T1000 (cell line): ENCODE data around the gene KRT37.

ENCODE experiments used
- DNase-seq: peaks from one replicate; lab custom pipeline; 2025; ENCODE audit warnings: mixed read lengths; lab: John Stamatoyannopoulos, UW

KRT37 gene

DNA sequence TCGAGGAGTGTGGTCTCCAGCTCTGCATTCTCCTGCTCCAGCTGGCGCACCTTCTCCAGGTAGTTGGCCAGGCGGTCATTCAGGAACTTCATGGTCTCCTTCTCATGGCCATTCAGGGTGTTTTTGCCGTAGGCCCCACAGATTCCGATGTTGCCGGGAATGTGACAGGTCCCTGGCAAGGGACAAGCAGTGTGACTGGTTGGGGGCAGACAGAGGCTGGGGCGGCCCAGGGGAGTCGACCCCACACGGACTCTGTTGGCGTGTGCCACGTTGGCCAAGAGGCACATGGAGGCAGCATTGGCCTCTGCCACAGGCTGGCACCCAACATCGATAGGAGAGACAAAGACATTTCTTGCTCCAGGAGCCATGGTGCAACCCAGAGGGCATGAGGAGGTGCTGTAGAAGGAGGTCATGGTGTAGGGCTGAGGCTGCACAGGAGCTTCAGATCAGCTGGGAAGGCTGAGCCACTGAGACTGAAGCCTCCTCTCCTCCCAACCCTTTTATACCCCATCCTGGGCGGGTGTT, at the start of gene KRT37:
TSS of gene KRT37 (minus strand) at position 475 of the 525 bp plus-strand sequence. CDS start at position 413, 62 bp downstream.
- DNase-seq = no peak

- DNase-seq = no peak
These were observed 44.0 kb upstream of the KRT37 start for GRCh38 chr17:41468346-41468745.

- DNase-seq = no peak
These were observed 43.2 kb upstream of the KRT37 start for GRCh38 chr17:41467561-41467960.

- no peak for DNase-seq
These were observed 42.6 kb upstream of the KRT37 start, which contains the start of gene KRT32 for GRCh38 chr17:41466988-41467387. Gene KRT32 (minus strand): TSS chr17:41467386. CDS start chr17:41467325, 61 bp downstream.

GRCh38 chr17:41464682-41465081, 40.3 kb upstream of the KRT37 start:
- DNase-seq = peak; percentile 63

- DNase-seq = no peak
These were observed 39.8 kb upstream of the KRT37 start for GRCh38 chr17:41464173-41464572.

GRCh38 chr17:41463746-41464145, 39.4 kb upstream of the KRT37 start:
- DNase-seq = no peak

DNA sequence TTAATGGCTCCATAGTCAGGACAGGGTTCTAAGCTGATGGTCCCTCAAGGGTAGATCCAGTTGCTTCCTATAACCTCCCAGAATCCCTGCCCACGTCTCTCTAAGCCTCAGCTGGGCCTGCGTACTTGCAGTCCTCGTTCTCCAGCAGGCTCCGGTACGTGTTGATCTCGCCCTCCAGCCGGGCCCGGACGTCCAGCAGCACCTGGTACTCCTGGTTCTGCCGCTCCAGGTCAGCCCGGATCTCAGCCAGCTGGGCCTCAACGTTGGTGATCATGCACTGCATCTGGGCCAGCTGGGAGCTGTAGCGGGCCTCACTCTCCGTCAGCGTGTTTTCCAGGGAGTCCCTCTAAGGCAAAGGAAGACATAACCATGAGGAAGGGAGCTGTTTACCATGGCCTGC, 38.3 kb upstream of the KRT37 start:
- DNase-seq = no peak

DNA sequence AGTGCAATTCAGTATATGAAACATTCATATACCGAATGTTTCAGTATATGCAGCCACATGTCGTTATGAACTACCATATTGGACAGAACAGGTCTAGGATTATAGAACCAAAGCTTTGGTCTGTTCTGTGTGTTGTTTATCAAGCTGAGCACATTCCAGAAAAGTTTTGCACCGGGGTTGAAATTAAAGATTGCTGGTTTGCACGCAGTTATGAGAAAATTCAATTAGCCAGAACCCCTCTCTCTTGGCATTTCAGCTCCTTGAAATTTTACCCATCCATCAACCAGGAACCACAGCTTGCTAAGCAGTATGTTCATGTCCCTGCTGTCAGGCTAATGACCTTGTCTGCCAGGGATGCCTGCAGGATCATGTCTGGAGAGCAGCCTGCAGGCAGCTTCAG, 33.3 kb upstream of the KRT37 start:
- DNase-seq = no peak

DNA sequence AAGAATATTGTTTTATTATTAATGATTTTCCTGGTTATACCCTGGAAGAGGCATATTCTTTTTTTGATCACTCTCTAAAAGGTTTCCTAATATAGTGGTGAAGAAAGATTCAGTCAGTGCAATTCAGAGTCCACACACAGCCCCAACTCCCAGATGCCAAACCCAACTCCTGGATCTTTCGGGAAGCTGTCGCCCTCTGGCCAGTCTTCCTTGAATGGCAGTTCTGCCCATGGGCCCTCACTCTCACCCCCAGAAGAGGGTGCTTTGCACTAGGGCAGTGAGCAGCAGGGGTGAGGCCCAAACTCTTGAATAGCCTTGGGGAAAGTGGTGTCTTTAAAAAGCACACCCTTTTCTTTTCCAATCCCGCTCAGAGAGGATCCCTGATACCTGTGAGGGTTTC, 31.8 kb upstream of the KRT37 start:
- DNase-seq = no peak

- DNase-seq = no peak
These were observed 30.9 kb upstream of the KRT37 start for GRCh38 chr17:41455236-41455635.

GRCh38 chr17:41453066-41453465, 28.7 kb upstream of the KRT37 start:
- no peak for DNase-seq

DNA sequence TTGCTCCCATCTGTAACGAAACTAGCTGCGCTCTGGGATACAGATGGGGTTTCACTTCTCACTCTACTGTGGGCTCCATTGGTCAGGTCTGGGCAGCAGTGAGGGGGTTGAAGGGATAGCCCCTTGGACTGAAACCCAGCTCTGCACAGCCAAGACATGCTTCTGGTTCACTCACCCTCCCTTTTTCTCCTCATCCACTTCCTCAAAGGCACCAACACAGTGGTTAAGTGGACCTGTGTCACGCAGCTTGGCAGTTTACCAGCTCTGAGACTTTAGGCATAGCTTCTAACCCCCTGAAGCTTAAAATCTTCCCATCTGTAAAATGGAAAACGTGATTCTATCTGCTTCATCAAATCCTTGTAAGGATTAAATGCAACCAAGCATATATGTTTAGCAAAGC, 27.9 kb upstream of the KRT37 start:
- DNase-seq = no peak

- no peak for DNase-seq
These were observed 26.9 kb upstream of the KRT37 start for GRCh38 chr17:41451154-41451728.

DNA sequence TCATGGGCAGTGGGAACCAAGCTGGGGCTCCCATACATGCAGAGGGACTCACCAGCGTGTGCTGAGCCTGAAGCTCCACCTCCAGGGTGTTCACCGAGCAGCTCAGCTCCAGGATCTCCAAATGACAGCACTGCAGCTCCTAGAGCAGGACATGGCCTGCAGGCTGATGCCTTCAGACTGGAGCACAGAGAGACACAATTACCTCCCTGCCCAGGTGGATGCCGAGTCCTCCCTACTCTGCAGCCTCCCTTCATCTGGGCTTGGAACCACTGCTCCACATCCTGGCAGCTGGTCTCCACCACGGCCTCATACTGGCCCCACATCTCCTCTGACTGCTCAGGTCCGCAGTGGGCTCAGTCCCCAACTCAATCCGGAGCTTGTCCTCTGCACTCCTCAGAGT, 24.6 kb upstream of the KRT37 start:
- DNase-seq = no peak

DNA sequence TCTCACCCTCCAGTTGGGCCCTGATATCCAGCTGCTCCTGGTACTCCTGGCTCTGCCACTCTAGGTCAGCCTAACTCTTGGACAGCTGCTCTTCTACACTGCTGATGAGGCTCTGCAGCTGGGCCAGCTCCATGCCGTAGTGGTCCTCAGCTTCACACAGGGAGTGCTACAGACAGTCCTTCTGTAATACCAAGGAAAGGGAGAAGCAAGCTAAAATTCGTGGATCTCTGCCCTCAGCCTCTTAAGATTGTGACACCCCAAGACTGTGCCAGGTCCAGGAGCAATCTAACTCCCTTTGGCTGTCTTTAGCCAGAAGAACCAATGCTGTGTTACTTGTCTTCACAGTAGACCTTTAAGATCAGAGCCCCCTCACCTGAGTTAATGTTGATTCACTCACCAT, 24.1 kb upstream of the KRT37 start:
- DNase-seq = no peak

DNA sequence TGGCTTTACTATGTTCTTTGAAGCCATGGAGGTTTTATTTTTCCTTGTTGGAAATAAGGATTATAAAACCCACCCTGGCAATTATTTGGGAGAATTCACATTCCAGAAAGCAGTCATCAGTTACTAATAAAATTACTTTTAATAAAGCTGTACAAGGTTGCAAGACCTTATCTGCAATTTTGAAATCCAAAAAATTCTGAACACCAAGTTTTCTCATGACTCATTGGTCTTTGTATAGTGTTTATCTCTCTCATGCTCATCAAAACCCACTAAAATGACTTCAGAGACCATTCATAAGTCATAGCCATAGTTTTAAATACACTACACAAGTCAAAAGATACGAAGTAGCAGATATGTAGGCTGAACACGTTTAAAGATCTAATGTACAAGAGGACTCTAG, 22.4 kb upstream of the KRT37 start:
- no peak for DNase-seq

DNA sequence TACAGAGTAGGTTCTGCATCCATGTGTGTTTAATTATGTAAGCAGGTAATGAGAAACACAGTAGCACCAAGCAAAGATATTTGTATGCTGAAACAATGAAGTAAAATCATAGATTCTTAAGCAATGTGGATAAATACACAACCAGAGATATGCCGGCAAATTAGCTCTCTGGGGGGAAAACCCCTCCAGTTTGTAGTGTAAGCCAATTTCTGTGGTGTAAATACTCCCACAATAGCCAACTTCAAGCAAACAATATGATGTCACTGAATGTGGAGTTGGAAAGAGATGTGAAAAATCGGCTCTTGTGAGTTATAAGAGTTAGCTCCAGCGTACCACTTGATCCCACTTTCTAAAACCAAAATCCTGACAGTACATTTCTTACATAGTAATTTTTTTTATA, 20.3 kb upstream of the KRT37 start:
- DNase-seq = no peak

- no peak for DNase-seq
These were observed 19.8 kb upstream of the KRT37 start for GRCh38 chr17:41444186-41444585.

DNA sequence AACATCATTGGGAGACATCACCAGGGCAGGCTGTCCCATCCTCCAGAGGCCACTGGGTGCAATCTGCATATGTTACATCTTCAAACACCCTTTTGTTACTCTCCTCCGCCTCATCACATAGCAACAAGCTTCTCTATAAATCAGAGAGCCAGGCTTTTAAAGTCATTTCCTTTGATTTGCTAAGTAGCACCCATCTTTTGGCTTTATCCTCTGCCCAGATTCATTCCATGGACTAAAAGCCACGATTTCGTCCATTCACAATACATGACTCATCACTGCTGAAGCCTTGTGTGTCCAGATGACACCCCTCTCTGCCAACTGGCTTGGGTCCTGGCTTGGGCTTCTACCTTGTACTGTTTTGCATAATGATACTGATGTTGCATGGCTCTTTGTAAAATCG, 18.4 kb upstream of the KRT37 start:
- no peak for DNase-seq

DNA sequence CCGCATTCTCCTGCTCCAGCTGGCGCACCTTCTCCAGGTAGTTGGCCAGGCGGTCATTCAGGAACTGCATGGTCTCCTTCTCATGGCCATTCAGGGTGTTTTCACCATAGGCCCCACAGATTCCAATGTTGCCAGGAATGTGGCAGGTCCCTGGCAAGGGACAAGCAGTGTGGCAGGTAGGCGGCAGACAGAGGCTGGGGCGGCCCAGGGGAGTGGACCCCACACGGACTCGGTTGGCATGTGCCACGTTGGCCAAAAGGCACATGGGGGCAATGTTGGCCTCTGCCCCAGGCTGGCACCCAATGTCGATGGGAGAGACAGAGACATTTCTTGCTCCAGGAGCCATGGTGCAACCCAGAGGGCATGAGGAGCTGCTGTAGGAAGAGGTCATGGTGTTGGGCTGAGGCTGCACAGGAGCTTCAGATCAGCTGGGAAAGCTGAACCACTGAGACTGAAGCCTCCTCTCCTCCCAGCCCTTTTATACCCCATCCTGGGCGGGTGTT, 16.2 kb upstream of the KRT37 start, which contains the start of gene KRT38:
TSS of gene KRT38 (minus strand) at position 453 of the 503 bp plus-strand sequence. CDS start at position 391, 62 bp downstream.
- DNase-seq = no peak

- DNase-seq = no peak
These were observed 15.0 kb upstream of the KRT37 start for GRCh38 chr17:41439375-41439774.

- DNase-seq = no peak
These were observed 13.4 kb upstream of the KRT37 start for GRCh38 chr17:41437769-41438168.

DNA sequence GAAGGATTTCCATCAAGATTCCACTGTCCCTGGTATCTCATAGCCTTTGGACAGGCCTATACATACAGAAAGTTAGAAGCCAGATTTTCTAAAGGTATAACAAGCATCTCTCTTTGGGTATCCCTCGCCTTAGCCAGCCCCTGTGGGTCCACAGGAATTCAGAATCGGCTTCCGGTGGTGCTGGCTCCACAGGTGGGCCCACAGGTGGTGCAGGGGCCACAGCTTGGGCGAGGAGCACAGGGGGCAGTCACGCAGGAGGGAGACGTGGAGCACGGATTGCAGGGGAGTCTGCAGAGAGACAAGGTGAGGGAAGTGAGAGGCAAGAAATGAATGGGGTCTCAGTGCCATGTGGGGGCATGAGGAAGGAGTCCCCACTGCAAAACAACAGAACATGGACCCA, 12.9 kb upstream of the KRT37 start:
- no peak for DNase-seq
